Brain microvascular endothelial cell (primary cell): ENCODE data around the gene CAMK1D.

Experiments
- DNase-seq: peaks from one replicate; pipeline ENCODE4 v3.0.0-alpha.2; 2020
- H3K27ac ChIP-seq: fragments of 250-450 bp; sonication (Bioruptor Pico); 2 replicates; pipeline ENCODE4 v1.5.1; 2020; ENCODE audit warnings: mild to moderate bottlenecking, moderate library complexity
- H3K27me3 ChIP-seq: fragments of 250-450 bp; sonication (Bioruptor Pico); replicated peaks from 2 replicates; pipeline ENCODE4 v1.5.1; 2020; ENCODE audit warnings: mild to moderate bottlenecking
- H3K36me3 ChIP-seq: fragments of 250-450 bp; sonication (Bioruptor Pico); replicated peaks from 2 replicates; pipeline ENCODE4 v1.5.1; 2020; ENCODE audit warnings: mild to moderate bottlenecking
- H3K4me3 ChIP-seq: 2 replicates; pipeline ENCODE4 v1.5.1; 2011; ENCODE audit warnings: low read depth, mild to moderate bottlenecking, control low read depth, low read length, moderate library complexity
- in situ Hi-C: cut with HindIII; loops from 2 replicates; pipeline ENCODE4 v1.10.0; 2017; ENCODE audit warnings: low sequenced_read_pairs, low pct_ligation_motif_present
- TF ChIP-seq, protein P1 (sequence below): IDR thresholded peaks from 2 replicates; pipeline ENCODE4 v1.5.1; 2011; ENCODE audit warnings: low read depth, mild to moderate bottlenecking, moderate library complexity, low read length, control low read depth, inconsistent platforms; ENCODE audit errors: missing control alignments

Gene CAMK1D

DNA sequence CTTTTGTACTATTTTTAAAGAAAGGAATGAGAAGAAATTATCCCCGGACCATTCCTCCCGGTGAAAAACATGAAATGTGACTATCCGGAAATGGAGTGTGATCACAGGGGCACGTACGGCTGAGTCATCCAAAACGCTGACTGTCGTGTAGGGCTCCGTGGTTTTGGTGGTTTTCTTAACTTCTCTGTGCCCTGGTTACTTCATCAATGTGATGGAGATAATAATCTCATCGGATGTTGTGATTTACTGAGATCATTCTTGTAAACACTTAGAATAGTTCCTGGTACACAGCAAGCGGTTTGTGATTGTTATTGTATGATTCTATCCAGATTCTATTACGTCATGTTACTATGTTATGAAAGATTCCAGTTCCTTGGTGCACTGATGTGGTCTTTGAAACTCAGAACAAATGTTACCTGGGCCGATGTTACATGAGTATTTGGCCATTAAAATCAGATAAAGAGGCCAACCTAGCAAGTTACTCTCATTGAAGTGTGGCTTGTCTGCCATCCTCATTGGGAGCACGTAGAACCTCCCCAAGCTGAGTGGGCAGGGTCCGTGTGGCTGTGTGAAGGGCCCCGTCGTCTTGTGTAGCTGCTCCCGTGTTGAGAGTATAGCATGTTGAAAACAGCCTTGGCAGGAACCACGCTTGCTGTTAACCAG lies 99.5 kb downstream of the CAMK1D start:
- H3K4me3 ChIP-seq = peak overlapping the region; percentile 13
- in situ Hi-C loops = no loop called here
- H3K36me3 ChIP-seq = no peaks in the 10 kb centered on the region
- peak overlapping the region; percentile 95 for H3K27ac ChIP-seq
- no peaks in the 10 kb centered on the region for H3K27me3 ChIP-seq
- TF ChIP-seq, protein P1, sequence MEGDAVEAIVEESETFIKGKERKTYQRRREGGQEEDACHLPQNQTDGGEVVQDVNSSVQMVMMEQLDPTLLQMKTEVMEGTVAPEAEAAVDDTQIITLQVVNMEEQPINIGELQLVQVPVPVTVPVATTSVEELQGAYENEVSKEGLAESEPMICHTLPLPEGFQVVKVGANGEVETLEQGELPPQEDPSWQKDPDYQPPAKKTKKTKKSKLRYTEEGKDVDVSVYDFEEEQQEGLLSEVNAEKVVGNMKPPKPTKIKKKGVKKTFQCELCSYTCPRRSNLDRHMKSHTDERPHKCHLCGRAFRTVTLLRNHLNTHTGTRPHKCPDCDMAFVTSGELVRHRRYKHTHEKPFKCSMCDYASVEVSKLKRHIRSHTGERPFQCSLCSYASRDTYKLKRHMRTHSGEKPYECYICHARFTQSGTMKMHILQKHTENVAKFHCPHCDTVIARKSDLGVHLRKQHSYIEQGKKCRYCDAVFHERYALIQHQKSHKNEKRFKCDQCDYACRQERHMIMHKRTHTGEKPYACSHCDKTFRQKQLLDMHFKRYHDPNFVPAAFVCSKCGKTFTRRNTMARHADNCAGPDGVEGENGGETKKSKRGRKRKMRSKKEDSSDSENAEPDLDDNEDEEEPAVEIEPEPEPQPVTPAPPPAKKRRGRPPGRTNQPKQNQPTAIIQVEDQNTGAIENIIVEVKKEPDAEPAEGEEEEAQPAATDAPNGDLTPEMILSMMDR = no peak
- peak; percentile 98 for DNase-seq

DNA sequence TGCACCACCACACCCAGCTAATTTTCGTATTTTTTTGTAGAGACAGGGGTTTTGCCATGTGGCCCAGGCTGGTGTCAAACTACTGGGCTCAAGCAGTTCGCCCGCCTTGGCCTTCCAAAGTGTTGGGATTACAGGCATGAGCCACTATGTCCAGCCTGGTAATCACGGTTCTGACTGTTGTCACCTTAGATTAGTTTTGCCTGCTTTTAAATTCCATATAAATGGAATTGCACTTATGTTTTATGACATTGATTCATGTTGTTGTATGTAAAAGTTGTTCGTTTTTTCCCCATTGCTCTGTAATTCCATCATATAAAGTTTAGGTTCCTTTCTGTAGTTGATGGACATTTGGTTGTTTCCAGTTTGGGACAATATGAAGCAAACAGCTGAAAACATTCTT lies 106.0 kb downstream of the CAMK1D start:
- Histone ChIP-seq H3K4me3 (no peak overlapping the region), H3K27me3 (no peaks in the 10 kb centered on the region), H3K36me3 (no peaks in the 10 kb centered on the region), H3K27ac (peak overlapping the region; percentile 83)
- DNase-seq = no peak
- in situ Hi-C loops = no loop called here
- TF ChIP-seq, protein P1 = no peak

DNA sequence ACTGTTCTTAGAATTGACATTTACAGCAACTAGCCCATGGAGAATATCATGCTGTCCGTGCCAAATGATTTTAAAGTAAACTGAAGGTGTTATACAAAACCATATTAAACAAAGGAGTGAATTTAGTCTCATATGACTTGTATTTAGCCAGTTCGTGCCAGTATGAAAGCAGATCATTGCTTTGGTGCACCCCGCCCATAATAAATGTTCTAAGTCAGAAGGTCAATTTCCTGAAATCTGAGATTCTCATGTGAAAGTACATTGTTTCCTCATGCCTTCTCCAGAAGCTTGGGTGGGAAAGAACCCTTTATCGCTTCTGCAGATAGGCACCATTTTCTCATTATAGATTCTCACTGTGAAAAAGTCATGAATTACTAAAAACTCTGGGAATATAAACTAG lies 106.4 kb downstream of the CAMK1D start:
- H3K27ac ChIP-seq = peak overlapping the region; percentile 83
- H3K4me3 ChIP-seq = no peak overlapping the region
- no peaks in the 10 kb centered on the region for H3K27me3 ChIP-seq
- TF ChIP-seq, protein P1 = no peak
- H3K36me3 ChIP-seq = no peaks in the 10 kb centered on the region
- peak; percentile 78 for DNase-seq
- in situ Hi-C loops = no loop called here

DNA sequence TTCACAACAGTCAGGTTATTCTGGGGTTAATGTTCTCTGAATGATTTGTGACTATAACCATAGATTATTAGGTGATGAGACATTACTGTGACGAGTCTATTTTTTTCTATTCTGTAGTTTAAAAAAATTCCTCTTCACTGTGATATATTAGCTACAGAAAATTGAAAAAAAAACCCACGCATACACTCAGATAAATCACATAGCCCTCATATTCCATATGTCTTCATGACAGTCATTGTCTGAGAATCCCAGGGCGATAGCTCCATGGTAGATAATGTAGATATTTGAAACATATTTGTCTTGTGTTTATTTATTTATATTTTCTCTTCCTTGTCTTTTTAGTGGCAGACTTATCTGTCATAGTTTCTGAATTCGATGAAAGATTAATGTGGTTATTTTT lies 110.0 kb downstream of the CAMK1D start:
- in situ Hi-C loops = no loop called here
- TF ChIP-seq, protein P1 = no peak
- Histone ChIP-seq H3K27me3 (no peaks in the 10 kb centered on the region), H3K27ac (peak overlapping the region; percentile 85), H3K36me3 (no peaks in the 10 kb centered on the region), H3K4me3 (no peak overlapping the region)
- DNase-seq = peak; percentile 43

DNA sequence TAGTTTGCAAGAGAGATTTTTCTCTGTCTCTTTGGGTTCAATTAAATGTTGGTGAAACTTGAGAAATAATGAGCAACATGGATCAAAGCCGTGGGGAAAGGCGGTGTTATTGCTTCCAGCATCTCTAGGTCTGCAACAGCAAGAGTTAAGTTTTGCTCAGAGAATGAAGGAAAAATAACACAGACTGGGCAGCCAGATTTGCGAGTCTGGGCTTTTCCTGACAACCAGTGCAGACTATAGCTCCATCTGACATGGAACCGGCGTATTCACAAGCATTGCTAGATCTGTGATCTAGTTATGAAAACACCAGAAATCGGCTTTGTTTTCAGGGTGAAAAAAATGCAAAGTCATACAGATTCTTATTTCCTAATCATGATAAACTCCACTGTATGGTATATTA lies 110.4 kb downstream of the CAMK1D start:
- in situ Hi-C loops = no loop called here
- TF ChIP-seq, protein P1 = no peak

DNA sequence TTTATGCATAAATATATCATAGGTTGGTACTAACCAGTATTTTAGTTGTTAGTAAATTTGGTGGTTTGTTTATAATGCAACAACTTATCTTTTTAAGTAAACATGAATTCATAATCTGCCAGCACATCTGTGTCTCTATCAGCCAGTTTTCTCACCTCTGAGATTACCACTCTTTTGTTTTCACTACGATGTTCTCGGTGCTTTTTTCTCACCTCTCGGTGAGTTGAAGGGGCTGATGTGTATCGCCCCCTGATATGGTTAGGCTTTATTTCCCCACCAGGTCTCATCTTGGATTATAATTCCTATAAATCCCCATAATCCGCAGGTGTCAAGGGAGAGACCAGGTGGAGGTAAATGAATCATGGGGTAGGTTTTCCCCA lies 114.1 kb downstream of the CAMK1D start:
- TF ChIP-seq, protein P1 = no peak
- Histone ChIP-seq H3K27me3 (no peaks in the 10 kb centered on the region), H3K27ac (no peak overlapping the region), H3K36me3 (no peaks in the 10 kb centered on the region), H3K4me3 (no peak overlapping the region)
- no peak for DNase-seq
- in situ Hi-C loops = no loop called here

More for the DNA sequence above, 110.4 kb downstream of the CAMK1D start:
- peak overlapping the region; percentile 85 for H3K27ac ChIP-seq
- DNase-seq = peak; percentile 55
- no peaks in the 10 kb centered on the region for H3K27me3 ChIP-seq
- H3K36me3 ChIP-seq = no peaks in the 10 kb centered on the region
- no peak overlapping the region for H3K4me3 ChIP-seq
